Stomach (tissue), 4 donors: ENCODE results near the gene ZNF648.

Experiments used
- CTCF ChIP-seq, 7 experiments: fragments of 450-650 bp in 4 of 7; fragments of 200-600 bp in 3 of 7; sonication (generic) in 3 of 7; IDR thresholded peaks; one replicate each; pipeline ENCODE4 v1.5.1; 2016 to 2019; ENCODE audit warnings: antibody characterized with exemption in 7 of 7, control low read depth in 2 of 7, mild to moderate bottlenecking in 1 of 7
- EP300 ChIP-seq: sonication (generic); formaldehyde crosslinking; IDR thresholded peaks from one replicate; pipeline ENCODE4 v1.6.1; 2017; ENCODE audit warnings: antibody characterized with exemption
- POLR2A ChIP-seq, 4 donors: fragments of 450-650 bp; IDR thresholded peaks; one replicate each; pipeline ENCODE4 v1.6.1; 2016; ENCODE audit warnings: antibody characterized with exemption in 4 of 4, control low read depth in 2 of 4, mild to moderate bottlenecking in 1 of 4, moderate library complexity in 1 of 4
- POLR2AphosphoS5 ChIP-seq, 3 donors: sonication (generic); formaldehyde crosslinking; IDR thresholded peaks; one replicate each; pipeline ENCODE4 v1.6.1; 2016; ENCODE audit warnings: antibody characterized with exemption in 3 of 3

- no peak for TF ChIP-seq CTCF (IDR thresholded peaks at IDR 0.05)
- no peak for TF ChIP-seq POLR2A (IDR thresholded peaks at IDR 0.05)
- no peak for TF ChIP-seq EP300
- TF ChIP-seq POLR2AphosphoS5 (IDR thresholded peaks at IDR 0.05): no peak
Observed at GRCh38 chr1:182035097-182035770, 26.3 kb downstream of the ZNF648 start.
